Posterior vena cava (tissue), 2 donors: ENCODE data around the gene PTPN1. TPM values are rescaled to one million over a fixed set of nuclear protein-coding genes. Genes with fewer than 3 reads are reported as not detected.
"Not testable (repeated sequence)": the region's sequence is repeated elsewhere in the genome, so short reads cannot be mapped to it uniquely, and the experiment has no call there.

Experiments
- DNase-seq: peaks from one replicate; pipeline ENCODE4 v3.0.0-alpha.2; 2020; ENCODE audit warnings: low spot score
- intact Hi-C, 2 donors: fragments of 100-400 bp; cut with DNase I; formaldehyde crosslinking; loops; one replicate each; pipeline versions ENCODE4 v1.14.1 to v1.14.2; 2022 to 2023
- total RNA-seq, 2 donors: library from RNA; stranded (reverse); fragmentation: NEBNext Ultra II Directional; extraction: Animal tissue kit (Norgen Biotek cat#: 25700); gene quantifications; one replicate each; pipeline ENCODE4 v1.2.1, GENCODE V29; 2021
- donor health status: DM: yes; HTN: yes; CAD: no.
- donor health status: DM: yes; HTN: yes; CAD: no.

PTPN1 gene
- total RNA-seq, 2 donors from 2014 or later, result 23.5 to 43.6 TPM

DNA sequence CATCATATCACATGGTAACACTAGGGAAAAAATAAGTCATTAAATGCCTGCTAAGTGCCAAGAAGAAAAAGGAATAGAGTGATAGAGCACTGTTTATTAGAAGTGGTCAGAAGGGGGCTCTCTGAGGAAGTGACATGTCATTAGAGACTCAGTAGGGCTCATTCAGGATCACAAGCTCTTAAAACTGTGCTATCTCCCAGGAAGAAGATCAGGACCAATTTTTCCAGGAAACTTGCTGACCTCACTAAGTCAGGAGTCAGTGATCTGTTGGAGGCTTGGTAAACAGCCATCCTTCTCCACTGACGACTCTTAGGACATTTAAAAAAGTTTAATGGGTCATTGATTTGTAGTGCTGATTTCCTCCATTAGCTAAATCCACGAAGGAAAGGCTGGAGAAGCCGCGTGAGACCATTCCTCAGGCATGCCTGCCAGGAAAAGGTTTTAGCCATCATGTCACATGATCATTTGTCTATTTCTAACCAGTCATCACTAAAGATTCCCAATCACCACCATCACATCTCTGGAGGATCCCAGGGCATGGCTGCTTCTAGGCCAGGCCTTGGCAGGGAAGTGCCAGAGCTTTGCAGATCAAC, 5.9 kb upstream of the PTPN1 start:
- intact Hi-C loops, result no loop called here
- DNase-seq, result no peak

DNA sequence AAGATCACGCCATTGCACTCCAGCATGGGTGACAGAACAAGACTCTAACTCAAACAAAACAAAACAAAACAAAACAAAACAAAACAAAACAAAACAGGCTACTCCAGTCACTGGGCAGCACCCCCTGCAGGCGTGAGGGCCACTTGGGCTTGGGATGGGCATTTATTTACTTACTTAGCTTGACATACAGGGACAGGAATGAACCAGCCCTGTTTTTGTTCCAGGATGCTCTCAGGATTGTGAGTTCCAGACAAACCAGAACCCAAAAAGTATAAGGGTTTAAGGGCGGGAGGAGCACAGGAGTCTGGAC, 4.0 kb upstream of the PTPN1 start:
- no peak for DNase-seq
- intact Hi-C loops, result no loop called here

DNA sequence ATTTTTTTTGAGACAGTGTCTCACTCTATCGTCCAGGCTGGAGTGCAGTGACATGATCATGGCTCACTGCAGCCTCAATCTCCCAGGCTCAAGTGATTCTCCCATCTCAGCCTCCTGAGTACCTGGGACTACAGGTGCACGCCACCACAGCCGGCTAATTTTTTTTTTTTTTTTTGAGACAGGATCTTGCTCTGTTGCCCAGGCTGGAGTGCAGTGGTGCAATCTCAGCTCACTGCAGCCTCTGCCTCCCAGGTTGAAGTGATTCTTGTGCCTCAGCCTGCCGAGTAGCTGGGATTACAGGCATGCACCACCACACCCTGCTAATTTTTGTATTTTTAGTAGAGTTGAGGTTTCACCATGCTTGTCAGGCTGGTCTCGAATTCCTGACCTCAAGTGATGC, 2.4 kb upstream of the PTPN1 start:
- intact Hi-C loops, DNase-seq: not testable (repeated sequence)

DNA sequence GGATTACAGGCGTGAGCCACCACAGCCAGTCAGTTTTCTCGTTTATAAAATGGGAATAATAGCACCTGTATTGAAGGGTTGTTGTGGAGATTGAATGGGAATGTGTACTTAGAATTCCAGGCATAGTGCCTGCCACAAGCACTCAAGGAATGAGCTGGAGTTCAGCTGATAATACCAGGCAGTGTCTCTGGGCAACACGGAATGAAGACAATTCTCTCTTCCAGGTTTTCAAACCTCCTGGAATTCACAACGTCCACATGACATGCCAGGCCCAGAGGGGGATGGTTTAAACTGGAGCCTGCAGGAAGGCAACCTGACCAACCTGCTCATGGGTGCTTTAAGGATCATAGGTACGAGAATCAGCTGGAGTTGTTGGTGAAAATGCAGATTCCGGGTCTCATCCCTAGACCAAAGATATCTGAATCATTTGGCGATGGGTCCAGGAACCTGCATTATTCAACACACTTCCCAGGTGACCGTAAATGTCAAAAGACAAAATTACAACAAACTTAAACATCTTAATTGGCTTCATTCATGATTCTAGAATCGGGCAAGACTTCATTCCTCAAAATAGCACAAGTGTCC, 1.9 kb upstream of the PTPN1 start:
- intact Hi-C loops, result no loop called here
- DNase-seq, result no peak

DNA sequence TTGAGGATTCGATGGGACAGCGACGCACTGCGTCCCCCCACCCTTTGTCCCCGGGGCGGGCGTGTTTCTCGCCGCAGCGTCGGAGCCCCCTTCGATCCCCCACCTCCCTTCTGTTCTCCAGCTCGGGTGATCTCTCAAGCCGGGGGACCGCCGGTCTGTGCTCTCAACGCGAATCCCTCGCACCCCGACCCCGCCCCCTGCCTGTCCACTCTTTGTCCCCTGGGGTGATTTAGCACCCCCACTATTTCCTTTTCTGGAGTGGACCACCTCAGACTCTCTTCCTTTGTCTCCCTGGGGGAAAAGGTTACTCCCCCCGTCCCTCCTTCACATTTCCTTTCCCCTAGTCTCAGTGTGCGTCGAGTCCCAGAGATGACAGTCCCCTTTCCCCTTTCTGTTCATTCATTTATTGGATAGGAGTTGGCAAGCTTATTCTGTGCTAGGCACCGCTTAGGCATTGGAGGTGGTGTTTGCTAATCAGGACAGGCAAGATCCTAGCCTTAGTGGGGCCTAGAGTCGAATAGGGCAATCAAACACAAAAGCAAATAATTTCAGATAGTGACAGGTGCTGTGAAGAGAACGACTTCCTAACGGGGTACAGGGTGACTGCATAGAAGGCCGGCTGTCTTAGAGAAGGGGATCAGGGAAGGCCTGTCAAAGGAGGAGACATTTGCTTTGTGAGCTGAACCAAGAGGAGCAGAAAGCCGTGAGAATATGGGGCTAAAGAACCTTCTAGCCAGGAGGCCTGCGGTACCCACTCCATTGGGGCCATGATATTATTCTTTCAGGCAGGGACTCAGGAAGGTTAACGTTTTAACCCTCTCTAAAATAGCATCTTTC, 741 bp downstream of the PTPN1 start:
- DNase-seq, result no peak
- intact Hi-C loops, result no loop called here

DNA sequence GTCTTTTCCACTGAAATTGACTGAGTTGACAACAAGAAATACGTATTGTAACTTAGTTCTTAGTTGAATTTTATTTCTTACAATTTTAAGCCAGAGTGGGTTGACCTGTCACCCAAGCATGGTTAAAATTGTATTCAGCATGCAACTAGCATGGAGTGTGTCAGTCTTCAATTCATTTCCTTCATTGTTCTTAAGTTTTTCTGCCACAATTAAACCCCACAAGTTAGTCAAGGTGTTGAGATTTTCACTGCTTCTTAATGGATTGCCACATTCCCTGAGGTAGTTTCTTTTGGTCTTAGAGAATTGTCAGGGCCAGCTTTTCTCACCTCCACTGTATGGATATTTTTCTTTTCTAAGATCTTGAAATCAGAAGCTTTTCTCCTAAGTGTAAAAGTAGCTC, 2.1 kb downstream of the PTPN1 start:
- intact Hi-C loops, result no loop called here

DNA sequence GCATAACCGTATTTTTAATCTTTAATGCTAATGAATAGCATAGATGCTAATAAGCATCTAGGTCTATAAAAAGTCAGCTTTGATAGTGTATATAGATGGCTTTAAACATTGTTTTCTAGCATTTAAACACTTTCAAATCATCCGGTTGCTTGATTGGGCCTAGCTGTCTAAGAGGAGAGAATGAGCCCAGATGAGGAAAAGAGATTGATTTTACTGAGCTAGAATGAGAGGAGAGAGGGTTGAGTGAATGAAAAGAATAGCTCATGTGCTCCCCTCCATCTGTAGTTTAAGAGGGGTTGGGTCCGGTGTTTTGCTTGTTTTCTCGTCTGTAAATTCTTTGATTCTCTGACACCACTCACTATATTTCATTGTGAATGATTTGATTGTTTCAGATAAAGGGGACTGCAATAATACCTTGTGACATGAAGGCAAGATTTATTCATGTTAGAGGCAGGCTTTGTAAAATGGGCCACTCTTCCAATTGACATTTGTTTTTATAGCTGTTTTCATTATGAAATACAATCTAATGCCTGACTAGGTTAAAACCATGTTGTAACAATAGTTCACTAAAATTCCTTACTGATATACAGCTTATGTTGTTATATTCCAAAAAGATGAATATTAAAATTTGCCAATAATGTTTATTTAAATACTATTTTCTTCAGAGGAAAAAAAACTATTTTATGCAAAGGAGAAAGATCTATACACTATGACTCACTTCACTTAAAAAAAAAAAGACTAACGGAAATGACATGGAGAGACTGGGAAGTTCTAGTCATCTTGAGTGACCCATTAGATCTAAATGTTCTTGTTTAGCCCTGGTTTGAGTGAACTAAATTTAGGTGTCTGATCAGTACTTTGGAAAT, 3.2 kb downstream of the PTPN1 start:
- DNase-seq, result no peak
- intact Hi-C loops, result no loop called here

More for the DNA sequence above, 2.1 kb downstream of the PTPN1 start:
- DNase-seq, result no peak

DNA sequence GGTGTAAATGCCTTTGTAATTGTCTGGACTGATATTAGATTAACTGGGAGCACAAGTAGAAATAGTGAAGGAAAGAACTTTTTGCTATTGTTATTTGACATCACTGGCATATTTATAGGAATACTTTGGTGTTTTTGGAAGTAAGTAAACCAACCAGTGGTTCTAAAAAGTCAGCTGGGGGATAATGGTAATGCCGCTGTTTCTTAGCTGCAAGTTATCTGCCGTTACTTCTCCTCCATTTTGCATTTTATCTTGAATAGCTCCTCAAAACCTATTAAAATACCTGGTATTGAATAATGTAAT, 3.8 kb downstream of the PTPN1 start:
- DNase-seq, result no peak
- intact Hi-C loops, result no loop called here

DNA sequence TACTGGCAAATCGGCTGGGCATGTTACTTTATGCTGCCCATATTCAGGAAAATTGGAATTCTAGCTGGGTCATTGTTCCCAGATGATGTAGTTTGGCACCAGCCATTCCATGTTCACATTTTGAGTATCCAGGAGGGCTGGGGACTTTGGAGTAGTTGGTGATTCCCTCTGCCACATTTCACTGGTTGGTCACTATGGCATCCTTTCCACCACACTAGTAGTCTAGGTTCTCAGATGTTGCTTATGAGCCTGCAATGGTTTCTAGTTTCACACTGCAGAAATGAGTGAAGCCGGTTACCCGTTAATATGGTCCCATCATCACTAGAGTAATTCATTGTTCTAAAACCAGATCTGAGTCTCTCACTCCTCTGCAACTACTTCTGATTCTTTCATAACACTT, 4.6 kb downstream of the PTPN1 start:
- no peak for DNase-seq
- intact Hi-C loops, result no loop called here

DNA sequence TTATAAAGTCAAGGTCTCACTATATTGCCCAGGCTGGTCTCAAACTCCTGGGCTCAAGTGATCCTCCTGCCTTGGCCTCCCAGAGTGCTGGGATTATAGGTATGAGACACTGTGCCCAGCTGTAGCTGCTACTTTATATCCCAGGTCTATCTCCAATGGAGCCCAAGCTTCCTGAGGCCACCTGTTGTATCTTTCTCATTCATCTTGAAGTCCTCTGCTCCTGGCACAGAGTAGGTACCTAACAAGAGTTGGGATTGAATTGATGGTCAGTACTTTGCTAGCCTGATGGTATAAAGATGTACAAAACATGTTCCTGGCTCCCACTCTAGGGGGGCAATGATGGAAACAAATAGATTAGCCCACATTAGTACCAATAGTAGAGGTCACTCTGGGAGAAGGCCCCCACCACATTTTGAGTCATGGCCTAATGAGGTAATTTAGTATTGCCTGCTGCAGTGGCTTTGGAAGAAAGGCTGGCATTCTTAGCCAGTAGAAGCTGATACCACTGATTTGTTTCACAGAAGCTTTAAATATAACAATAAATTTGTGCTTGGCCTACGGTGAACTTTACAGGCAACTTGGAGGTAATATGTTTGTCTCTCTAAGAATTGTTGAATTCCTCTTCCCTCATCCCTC, 5.4 kb downstream of the PTPN1 start:
- no peak for DNase-seq
- intact Hi-C loops, result no loop called here

DNA sequence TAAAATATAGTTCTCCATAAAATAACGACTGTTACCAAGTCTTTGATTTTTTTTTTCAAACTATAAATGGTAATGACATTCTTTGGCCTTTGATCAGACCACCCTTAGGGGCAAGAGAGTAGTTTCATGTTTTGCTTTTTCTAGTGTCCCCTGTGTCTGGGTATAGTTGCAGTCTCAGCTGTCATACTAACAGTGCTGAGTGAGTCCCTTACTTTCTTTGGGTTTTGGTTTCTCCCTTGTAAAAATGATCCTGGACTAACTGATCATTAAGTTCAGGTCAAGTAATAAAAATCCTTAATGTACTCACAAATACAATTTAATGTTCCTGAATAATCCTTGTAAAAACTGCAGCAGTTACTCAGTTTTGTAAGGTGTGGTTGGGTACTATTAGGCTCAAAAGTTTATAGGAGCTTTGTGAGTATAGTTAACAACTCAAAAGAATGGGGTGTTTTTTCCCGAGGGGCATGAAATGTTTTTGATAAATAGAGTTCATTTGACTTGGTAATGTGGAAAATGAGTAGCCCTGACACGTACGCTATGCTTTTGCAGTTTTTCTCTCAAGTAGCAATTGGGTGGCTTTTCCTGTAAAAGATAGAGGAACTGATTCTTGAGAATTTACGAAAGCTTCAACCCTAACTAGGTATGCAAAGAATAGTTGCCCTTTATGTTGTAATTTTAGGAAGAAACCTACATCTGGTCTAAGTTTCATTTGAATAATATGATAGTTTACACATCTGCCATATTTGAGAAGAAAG, 6.2 kb downstream of the PTPN1 start:
- intact Hi-C loops, result no loop called here
- no peak for DNase-seq

DNA sequence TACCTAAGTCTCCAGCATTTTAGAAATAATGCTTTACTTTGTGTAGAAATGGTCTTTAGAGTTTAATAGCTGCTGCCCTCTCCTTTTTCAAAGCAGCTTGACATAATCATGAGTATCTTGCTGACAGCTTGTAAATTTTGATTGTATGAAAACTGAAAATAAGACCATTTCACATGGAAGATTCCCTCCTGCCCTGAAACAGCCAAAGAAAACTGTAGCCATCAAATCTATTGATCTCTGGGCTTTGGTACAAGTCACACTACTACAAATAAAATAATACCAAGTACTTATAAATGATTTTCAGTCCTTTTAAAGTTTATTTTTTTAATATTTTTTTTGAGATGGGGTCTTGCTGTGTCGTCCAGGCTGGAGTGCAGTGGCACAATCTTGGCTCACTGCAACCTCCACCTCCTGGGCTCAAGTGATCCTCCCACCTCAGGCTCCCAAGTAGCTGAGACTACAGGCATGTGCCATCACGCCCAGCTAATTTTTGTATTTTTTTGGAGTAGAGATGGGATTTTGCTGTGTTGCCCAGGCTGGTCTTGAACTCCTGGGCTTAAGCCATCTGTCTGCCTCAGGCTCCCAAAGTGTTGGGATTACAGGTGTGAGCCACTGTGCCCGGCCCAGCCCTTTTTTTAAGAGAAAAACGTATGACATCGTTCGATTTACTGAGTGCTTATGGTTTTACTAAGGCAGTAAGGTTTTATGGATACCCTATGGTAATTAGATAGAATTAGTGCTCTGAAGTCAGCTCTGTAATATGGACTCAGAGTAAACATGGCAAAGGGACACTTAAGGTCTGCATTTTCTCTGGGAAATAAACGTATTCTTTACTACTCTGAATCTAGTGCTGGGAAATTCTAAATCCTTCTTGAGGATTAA, 7.0 kb downstream of the PTPN1 start:
- no peak for DNase-seq
- intact Hi-C loops, result no loop called here

DNA sequence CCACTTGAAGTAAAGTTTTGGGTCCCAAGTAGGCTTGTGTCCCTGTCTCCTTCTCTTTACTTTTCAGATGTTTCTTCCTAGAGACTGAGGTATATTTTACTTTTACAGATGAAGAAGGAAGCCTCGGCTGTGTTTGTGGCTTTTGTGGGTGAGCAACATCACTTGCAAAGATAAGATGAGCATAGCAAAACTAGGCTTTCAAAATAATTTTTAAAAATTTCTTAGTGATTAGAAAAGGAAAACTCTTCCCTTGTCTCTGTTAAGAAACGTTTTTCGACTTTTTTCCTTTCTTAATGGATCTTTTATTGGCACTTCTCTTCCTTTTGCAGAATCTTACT, 7.6 kb downstream of the PTPN1 start:
- intact Hi-C loops, result no loop called here
- no peak for DNase-seq

DNA sequence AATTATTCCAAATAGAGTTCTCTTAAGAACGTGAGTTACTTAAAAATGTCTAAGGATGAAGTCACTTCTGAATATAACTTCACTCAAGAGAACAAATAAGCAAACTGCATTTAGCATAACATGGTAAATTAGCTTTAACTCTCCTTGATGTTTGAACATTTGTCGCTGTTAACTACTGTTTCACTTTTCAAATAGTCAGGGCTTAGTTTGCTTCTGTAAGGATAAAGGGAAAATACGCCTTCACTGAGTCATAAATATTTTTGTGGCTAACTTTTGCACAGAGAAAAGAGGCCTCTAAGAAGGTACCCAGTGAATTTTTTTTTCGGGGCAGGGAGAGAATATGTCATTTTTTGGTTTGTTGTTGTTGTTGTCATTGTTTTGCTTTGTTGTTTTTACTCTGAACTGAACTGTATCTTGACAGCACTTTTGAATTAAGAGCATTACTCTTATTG, 8.1 kb downstream of the PTPN1 start:
- DNase-seq, result no peak

DNA sequence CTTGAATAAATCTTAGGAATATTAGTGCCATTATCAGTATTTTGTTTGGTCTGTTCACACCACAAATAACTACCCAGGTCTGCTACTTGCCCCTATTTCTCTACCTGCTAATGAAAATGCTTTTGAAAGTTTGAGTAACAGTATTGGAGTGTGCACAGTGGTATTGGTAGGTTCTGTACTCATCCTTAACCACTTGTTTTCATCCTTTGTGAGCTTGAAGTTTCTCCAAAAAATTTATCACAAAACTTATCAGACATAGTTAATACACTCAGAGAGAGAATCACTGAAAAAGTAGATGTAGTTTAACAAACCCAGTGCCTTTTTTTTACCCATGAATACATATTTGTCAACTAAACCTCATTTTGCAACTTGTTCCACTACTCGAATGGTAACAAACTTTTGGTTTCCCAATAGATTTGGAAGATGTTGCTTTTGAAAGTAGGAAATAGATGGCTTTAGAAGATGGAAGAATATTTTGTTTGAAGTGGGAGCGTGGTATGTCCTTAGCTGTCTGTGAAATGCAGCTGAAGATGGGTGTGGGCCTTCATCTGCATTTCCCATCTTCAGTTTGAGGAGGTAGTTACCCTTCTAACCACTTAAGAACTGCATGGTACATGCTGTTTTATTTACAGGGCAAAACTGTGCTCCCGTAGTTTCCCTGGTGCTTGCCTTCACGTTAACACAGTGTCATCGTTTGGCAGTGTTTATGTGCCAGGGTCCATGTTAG, 9.0 kb downstream of the PTPN1 start:
- DNase-seq, result no peak
- intact Hi-C loops, result no loop called here

More for the DNA sequence above, 8.1 kb downstream of the PTPN1 start:
- intact Hi-C loops, result no loop called here

DNA sequence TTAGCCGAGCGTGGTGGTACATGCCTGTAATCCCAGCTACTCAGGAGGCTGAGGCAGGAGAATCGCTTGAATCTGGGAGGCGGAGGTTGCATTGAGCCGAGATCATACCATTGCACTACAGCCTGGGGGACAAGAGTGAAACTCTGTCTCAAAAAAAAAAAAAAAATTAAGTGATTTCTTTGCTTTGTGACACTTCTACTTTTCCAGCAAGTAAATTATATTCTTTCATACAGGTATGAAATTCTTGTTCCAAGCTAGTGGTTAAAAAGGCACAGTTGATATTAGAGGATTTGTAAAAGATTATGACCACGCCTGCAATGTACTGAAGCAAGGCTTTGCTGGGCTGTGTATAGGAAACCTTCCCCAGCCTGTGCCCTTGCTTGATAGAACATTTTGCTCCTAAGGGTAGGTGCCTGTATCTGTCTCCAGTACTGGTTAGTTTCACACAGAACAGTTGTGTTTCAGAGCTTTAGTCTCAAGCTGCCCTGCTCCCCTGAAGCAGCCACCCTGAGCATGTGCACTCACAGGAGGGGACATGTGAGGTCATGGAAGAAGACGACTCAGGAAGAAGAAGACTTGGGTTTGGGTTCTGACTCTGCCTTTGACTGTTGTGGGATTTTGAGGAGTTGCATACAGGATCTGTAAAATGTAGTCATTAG, 10.2 kb downstream of the PTPN1 start:
- intact Hi-C loops, result no loop called here
- DNase-seq, result no peak
